Testis (tissue), 3 donors: Measurements from ENCODE around the gene PPP2R2C. TPM values are rescaled to one million over a fixed set of nuclear protein-coding genes. Genes with fewer than 3 reads are reported as not detected.

Experiments
- DNase-seq: peaks from one replicate; pipeline ENCODE4 v3.0.0-alpha.2; 2019
- H3K27ac ChIP-seq, 2 donors: fragments of 200-600 bp; sonication (generic); one replicate each; pipeline ENCODE4 v1.5.1; 2019
- H3K27me3 ChIP-seq: fragments of 200-600 bp; sonication (generic); one replicate; pipeline ENCODE4 v1.5.1; 2019
- H3K36me3 ChIP-seq: fragments of 200-600 bp; sonication (generic); one replicate; pipeline ENCODE4 v1.5.1; 2017; ENCODE audit warnings: low read depth; ENCODE audit errors: missing control alignments
- H3K4me1 ChIP-seq: fragments of 200-600 bp; sonication (generic); one replicate; pipeline ENCODE4 v1.5.1; 2019
- H3K4me3 ChIP-seq, 2 donors: fragments of 200-600 bp; sonication (generic); one replicate each; pipeline ENCODE4 v1.5.1; 2017 to 2019
- H3K9me3 ChIP-seq: fragments of 200-600 bp; sonication (generic); one replicate; pipeline ENCODE4 v1.5.1; 2017
- POLR2A ChIP-seq: fragments of 450-650 bp; IDR thresholded peaks from one replicate; pipeline ENCODE4 v1.6.1; 2017; ENCODE audit warnings: antibody characterized with exemption, mild to moderate bottlenecking, moderate library complexity
- WGBS, 2 donors: methylation state at CpG; one replicate each; pipeline ENCODE4 v1.1.5; 2018; 5-methylcytosine and 5-hydroxymethylcytosine counted together
- intact Hi-C: fragments of 100-400 bp; cut with DNase I; formaldehyde crosslinking; loops from one replicate; pipeline ENCODE4 v1.15.1; 2023; ENCODE audit warnings: low total_unique reads
- polyA plus RNA-seq: library from polyadenylated mRNA; stranded (reverse); fragments of 350-450 nt; fragmentation: Illumina TruSeq; extraction: RNeasy Lipid Tissue Mini Kit (QIAGEN cat#74804); gene quantifications from one replicate; pipeline ENCODE4 v1.2.3, GENCODE V29; 2014; ENCODE audit warnings: low read depth, low replicate concordance; ENCODE audit not compliant: insufficient read depth
- total RNA-seq, 2 donors: library from RNA; depleted of rRNA; stranded (reverse); fragments of >200 nt; gene quantifications; one replicate each; pipeline ENCODE4 v1.2.3, GENCODE V29; 2016
- TF ChIP-seq, protein P1 (sequence below), 3 experiments: fragments of 450-650 bp in 2 of 3; fragments of 200-600 bp in 1 of 3; sonication (generic) in 1 of 3; IDR thresholded peaks; one replicate each; pipeline ENCODE4 v1.5.1; 2016 to 2019; ENCODE audit warnings: antibody characterized with exemption in 3 of 3, mild to moderate bottlenecking in 2 of 3, moderate library complexity in 1 of 3

PPP2R2C gene
- total and polyA plus RNA-seq, 3 donors from 2014 or later = 7.9 to 20.4 (median 13.1) TPM

DNA sequence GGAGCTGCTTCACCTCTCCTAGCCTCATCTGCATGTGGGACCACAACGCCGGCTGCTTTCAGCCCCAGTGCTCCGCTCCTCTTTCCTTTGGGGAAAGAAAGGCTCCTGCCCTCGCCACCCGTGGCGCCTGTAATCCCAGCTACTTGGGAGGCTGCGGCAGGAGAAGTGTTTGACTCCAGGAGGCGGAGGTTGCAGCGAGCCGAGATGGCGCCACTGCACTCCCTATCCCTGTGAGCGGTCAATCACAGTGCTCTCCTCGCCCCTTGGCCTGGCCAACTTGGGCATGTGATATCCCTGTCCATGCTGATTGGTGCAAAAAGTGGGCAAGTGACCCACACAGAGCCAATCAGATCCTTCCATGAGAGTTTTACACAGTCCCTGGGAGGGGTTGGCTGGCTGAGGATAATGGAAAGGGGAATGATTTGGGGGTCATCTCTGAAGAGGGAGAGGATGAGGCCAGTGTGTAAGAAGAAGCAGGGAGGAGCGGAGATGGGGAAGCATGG, 146.6 kb downstream of the PPP2R2C start:
- TF ChIP-seq POLR2A = no peak
- TF ChIP-seq, protein P1, sequence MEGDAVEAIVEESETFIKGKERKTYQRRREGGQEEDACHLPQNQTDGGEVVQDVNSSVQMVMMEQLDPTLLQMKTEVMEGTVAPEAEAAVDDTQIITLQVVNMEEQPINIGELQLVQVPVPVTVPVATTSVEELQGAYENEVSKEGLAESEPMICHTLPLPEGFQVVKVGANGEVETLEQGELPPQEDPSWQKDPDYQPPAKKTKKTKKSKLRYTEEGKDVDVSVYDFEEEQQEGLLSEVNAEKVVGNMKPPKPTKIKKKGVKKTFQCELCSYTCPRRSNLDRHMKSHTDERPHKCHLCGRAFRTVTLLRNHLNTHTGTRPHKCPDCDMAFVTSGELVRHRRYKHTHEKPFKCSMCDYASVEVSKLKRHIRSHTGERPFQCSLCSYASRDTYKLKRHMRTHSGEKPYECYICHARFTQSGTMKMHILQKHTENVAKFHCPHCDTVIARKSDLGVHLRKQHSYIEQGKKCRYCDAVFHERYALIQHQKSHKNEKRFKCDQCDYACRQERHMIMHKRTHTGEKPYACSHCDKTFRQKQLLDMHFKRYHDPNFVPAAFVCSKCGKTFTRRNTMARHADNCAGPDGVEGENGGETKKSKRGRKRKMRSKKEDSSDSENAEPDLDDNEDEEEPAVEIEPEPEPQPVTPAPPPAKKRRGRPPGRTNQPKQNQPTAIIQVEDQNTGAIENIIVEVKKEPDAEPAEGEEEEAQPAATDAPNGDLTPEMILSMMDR (IDR thresholded peaks at IDR 0.05) = no peak
- Histone ChIP-seq H3K27ac (no peak overlapping the region), H3K27me3 (no peaks in the 10 kb centered on the region), H3K4me3 (no peak overlapping the region), H3K4me1 (no peaks in the 10 kb centered on the region), H3K9me3 (no peaks in the 10 kb centered on the region), H3K36me3 (no peaks in the 10 kb centered on the region)
- intact Hi-C loops = loop anchor here (5.0 kb wide), 1 partner anchor 59 kb away; the partner anchor contains the start of gene WFS1
- WGBS, 2 donors = 61 to 84% methylated on average over 11 to 14 of the region's 14 CpGs
- DNase-seq = no peak

DNA sequence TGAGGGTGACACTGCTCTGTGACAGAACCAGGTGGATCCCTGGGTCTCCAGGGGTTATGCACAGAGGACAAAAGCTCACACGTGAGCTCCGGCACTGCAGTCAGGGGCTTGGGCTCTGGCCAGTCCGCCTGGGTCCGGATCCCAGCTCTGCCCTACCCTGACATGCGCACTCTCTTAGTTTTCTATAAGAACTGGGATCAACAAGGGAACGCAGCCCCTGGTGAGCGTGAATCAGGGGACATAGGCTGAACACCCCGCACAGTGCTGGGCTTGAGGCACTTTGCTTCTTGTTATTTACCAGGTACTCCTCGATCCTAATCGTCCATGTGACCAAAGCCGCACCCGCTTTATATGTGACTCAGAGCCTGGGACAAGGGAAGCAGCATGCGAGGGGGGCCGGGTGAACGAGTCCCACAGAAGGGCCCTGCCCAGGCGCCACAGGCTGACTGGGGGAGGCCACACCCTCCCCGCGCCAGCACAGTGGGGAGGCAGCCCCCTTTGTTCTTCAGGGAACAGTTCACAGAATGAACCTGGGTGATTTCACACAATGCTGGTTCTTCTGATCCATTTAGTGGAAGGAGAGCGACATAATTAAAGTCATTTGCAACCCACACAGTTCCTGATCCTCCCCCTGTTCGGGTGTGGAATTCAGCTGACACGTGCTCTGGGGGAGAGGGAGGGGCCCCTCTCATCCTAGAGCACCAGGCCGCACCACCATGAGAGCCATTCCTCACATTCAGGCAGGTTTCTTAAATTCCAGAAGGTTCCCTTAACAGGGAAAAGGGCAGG, 147.2 kb downstream of the PPP2R2C start:
- H3K4me1 ChIP-seq = no peaks in the 10 kb centered on the region
- TF ChIP-seq, protein P1 (IDR thresholded peaks at IDR 0.05) = no peak
- TF ChIP-seq POLR2A = no peak
- no peaks in the 10 kb centered on the region for H3K36me3 ChIP-seq
- H3K9me3 ChIP-seq = no peaks in the 10 kb centered on the region
- intact Hi-C loops = loop anchor here (5.0 kb wide), 1 partner anchor 58 kb away; the partner anchor contains the start of gene WFS1
- no peak overlapping the region for H3K4me3 ChIP-seq
- no peak overlapping the region for H3K27ac ChIP-seq
- no peak for DNase-seq
- no peaks in the 10 kb centered on the region for H3K27me3 ChIP-seq
- WGBS, 2 donors = 72 to 73% methylated on average over 17 to 22 of the region's 22 CpGs

DNA sequence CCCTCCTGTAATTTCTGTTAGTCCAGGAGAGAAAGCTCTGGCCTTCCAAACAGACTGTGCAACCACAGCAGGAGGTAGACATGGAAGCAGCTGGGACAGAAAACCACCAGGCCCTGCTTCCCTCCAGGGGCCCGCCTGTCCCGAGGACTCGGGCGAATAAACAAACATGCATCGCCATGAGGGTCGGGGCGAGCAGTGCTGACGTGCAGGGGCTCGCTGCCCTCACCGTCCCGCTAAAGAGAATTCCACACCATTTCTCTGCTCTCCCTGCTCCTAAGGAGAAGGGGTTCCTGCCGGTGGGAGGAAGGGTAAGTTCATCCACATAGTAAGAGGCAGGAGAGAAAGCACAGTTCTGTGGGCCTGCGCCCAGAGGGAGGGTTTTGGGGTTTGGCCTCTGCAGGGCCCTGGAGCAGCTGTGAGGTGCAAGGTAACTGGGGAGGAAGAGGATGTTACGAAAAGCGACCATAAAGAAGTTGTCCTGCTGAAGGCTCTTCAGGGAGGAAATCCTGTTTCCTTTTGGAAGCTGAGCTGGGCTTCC, 147.9 kb downstream of the PPP2R2C start:
- Histone ChIP-seq H3K36me3 (no peaks in the 10 kb centered on the region), H3K9me3 (no peaks in the 10 kb centered on the region), H3K27ac (no peak overlapping the region), H3K4me1 (no peaks in the 10 kb centered on the region), H3K27me3 (no peaks in the 10 kb centered on the region), H3K4me3 (no peak overlapping the region)
- DNase-seq = no peak
- intact Hi-C loops = no loop called here
- WGBS, 2 donors = 75 to 80% methylated on average over 15 of the region's 15 CpGs
- TF ChIP-seq, protein P1 (IDR thresholded peaks at IDR 0.05) = no peak
- TF ChIP-seq POLR2A = no peak

DNA sequence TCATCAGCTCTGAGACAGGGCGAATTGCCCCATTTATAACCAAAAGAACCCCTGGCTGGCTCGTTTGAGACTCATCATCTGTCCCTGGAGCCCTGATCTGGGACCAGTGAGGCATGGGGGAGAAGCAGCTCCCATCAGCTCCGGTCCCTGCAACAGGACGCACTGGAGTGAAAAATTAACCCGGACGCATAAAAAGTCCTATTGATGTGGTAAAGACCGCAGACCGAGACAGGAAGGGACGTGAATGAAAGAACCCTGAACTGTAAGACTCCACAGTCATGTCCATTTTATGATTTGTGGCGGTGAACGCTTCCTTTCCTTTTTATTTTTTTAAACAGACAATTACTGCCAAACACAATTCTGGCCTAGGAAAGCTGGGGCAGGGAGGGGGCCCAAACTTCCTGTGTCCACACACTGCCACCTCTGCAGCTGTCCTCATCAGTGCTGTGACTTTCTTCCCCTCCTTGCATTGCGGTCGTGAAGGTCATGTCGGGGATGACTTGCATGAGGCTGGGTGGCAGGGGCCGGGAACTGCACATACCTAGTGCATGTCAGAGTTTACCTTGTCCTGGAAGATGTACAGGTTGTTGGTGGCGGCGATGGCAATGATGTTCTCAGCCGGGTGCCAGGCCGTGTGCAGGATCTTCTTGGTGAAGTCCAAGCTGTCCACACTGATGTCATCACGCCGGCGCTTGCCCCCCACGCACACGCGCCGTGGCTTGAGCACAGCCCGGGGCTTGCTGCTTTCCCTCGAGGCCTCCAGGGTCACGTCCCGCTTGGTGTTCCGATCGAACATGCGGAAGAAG, 149.4 kb downstream of the PPP2R2C start:
- DNase-seq = no peak
- H3K27me3 ChIP-seq = no peaks in the 10 kb centered on the region
- H3K4me3 ChIP-seq = no peak overlapping the region
- no peak for TF ChIP-seq POLR2A
- TF ChIP-seq, protein P1 (IDR thresholded peaks at IDR 0.05) = no peak
- no peak overlapping the region for H3K27ac ChIP-seq
- intact Hi-C loops = no loop called here
- no peaks in the 10 kb centered on the region for H3K36me3 ChIP-seq
- 87 to 90% methylated on average over 26 to 33 of the region's 33 CpGs for whole genome bisulfite sequencing, 2 donors
- H3K4me1 ChIP-seq = no peaks in the 10 kb centered on the region
- H3K9me3 ChIP-seq = no peaks in the 10 kb centered on the region
